OCI-LY1 (cell line): ENCODE data around the gene GNG3.

Source experiments
- H2AFZ ChIP-seq: fragments of 200-600 bp; sonication (generic), shearing (Covaris generic); 2 replicates; pipeline ENCODE4 v1.6.0; 2014; ENCODE audit warnings: antibody characterized with exemption, mild to moderate bottlenecking, low read length
- H3F3A ChIP-seq: fragments of 200-600 bp; sonication (generic), shearing (Covaris generic); 2 replicates; pipeline ENCODE4 v1.6.0; 2014; ENCODE audit warnings: mild to moderate bottlenecking, antibody characterized with exemption, low read length, moderate library complexity; ENCODE audit not compliant: insufficient read depth
- H3K27ac ChIP-seq: fragments of 200-600 bp; sonication (generic); 2 replicates; pipeline ENCODE4 v1.5.1; 2014; ENCODE audit warnings: low read length, mixed run types, mild to moderate bottlenecking, low read depth; ENCODE audit not compliant: poor library complexity, severe bottlenecking
- H3K27me3 ChIP-seq: fragments of 200-600 bp; sonication (generic); 2 replicates; pipeline ENCODE4 v1.6.0; 2014; ENCODE audit warnings: antibody characterized with exemption, mild to moderate bottlenecking, low read length, moderate library complexity; ENCODE audit not compliant: insufficient read depth
- H3K36me3 ChIP-seq: fragments of 200-600 bp; sonication (generic); 2 replicates; pipeline ENCODE4 v1.6.1; 2014; ENCODE audit warnings: mild to moderate bottlenecking, antibody characterized with exemption, low read length, moderate library complexity, mixed read lengths; ENCODE audit not compliant: insufficient read depth
- H3K4me1 ChIP-seq: fragments of 200-600 bp; sonication (generic); 2 replicates; pipeline ENCODE4 v1.5.1; 2014; ENCODE audit warnings: mild to moderate bottlenecking, low read length, moderate library complexity; ENCODE audit not compliant: insufficient read depth, severe bottlenecking
- H3K4me2 ChIP-seq: fragments of 200-600 bp; sonication (generic), shearing (Covaris generic); 2 replicates; pipeline ENCODE4 v1.6.1; 2014; ENCODE audit warnings: low read length
- H3K4me3 ChIP-seq: fragments of 200-600 bp; sonication (generic); 2 replicates; pipeline ENCODE4 v1.5.1; 2014; ENCODE audit warnings: low read length, low read depth, mild to moderate bottlenecking, mixed read lengths; ENCODE audit not compliant: poor library complexity, severe bottlenecking
- H3K79me2 ChIP-seq: fragments of 200-600 bp; shearing (Covaris generic); 2 replicates; pipeline ENCODE4 v1.6.1; 2016; ENCODE audit warnings: mixed run types, low read length, mixed read lengths; ENCODE audit not compliant: insufficient read depth
- H3K9ac ChIP-seq: fragments of 200-600 bp; sonication (generic), shearing (Covaris generic); 2 replicates; pipeline ENCODE4 v1.6.1; 2014; ENCODE audit warnings: mild to moderate bottlenecking, low read length, mixed read lengths
- H3K9me2 ChIP-seq: fragments of 200-600 bp; sonication (generic), shearing (Covaris generic); 2 replicates; pipeline ENCODE4 v1.6.1; 2014; ENCODE audit warnings: low read depth, mild to moderate bottlenecking, low read length, mixed read lengths
- H3K9me3 ChIP-seq: fragments of 200-600 bp; shearing (Covaris generic); 2 replicates; pipeline ENCODE4 v1.6.1; 2014; ENCODE audit warnings: low read length, mixed read lengths
- H4K20me1 ChIP-seq: fragments of 200-600 bp; sonication (generic), shearing (Covaris generic); 2 replicates; pipeline ENCODE4 v1.6.0; 2016; ENCODE audit warnings: mild to moderate bottlenecking, low read length; ENCODE audit not compliant: insufficient read depth
- EZH2 ChIP-seq: fragments of 200-600 bp; sonication (generic), shearing (Covaris generic); IDR thresholded peaks from 2 replicates; pipeline ENCODE4 v1.8.0; 2017; ENCODE audit warnings: borderline replicate concordance, mixed run types, mild to moderate bottlenecking, antibody characterized with exemption, low read length, moderate library complexity, mixed read lengths
- TF ChIP-seq, protein P1 (sequence below): fragments of 200-600 bp; sonication (generic), shearing (Covaris generic); IDR thresholded peaks from 2 replicates; pipeline ENCODE4 v1.5.1; 2017; ENCODE audit warnings: mild to moderate bottlenecking, antibody characterized with exemption, low read length, moderate library complexity, mixed read lengths

Gene GNG3

DNA sequence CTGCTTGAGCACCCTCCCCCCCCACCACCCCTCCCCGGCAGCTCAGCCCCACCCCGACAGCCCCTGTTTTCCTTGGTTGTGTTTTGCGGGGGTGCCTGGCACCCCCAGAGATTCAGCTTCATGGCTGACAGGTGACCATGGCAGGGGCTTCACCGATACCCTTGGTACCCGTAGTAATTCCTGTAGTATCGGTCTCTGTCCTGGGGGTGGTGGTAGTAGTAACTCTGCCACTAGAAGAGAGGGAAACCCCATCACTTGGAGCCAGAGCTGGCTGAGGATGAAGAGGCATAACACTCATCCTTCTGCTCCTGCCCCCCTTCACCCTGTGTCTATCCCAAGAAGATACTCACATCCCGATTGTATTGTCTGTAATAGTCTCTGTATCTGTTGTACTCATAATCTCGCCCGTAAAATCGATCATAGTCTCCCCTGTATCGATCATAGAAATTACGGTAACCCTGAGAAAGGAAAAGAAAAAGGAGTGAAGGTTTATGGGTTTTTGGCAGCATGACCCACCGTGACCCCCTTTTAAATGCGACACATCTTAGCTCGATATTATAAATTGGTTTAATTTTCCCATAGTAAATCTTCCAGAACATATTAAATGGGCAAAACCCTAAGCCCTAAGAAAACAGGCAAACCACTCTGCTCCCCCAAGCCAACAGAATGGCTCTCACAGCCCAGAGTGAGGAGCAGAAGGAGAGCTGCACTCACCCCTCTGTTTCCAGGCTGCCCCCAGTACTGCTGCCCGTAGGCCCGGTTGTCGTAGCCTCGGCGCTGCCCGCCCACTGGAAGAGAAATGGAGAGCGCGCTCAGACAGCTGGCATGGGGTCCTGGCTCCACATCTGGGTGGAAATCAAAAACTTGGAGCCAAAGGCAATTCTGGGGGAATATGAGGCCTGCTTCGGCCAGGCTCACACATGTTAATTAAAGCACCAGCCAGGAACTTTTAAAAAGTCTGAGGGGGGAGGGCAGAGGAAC lies 8.0 kb downstream of the GNG3 start:
- no peaks in the 10 kb centered on the region for H3K9me2 ChIP-seq
- H3K36me3 ChIP-seq = peaks cover 94% of the 10 kb centered on the region
- H3K4me2 ChIP-seq = no peak overlapping the region
- no peak for TF ChIP-seq EZH2
- TF ChIP-seq, protein P1, sequence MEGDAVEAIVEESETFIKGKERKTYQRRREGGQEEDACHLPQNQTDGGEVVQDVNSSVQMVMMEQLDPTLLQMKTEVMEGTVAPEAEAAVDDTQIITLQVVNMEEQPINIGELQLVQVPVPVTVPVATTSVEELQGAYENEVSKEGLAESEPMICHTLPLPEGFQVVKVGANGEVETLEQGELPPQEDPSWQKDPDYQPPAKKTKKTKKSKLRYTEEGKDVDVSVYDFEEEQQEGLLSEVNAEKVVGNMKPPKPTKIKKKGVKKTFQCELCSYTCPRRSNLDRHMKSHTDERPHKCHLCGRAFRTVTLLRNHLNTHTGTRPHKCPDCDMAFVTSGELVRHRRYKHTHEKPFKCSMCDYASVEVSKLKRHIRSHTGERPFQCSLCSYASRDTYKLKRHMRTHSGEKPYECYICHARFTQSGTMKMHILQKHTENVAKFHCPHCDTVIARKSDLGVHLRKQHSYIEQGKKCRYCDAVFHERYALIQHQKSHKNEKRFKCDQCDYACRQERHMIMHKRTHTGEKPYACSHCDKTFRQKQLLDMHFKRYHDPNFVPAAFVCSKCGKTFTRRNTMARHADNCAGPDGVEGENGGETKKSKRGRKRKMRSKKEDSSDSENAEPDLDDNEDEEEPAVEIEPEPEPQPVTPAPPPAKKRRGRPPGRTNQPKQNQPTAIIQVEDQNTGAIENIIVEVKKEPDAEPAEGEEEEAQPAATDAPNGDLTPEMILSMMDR = no peak
- peaks cover 12% of the 10 kb centered on the region; the same call in 1 of the 2 replicates for H3F3A ChIP-seq
- H3K79me2 ChIP-seq = no peaks in the 10 kb centered on the region
- H3K27ac ChIP-seq = no peak overlapping the region
- H3K9ac ChIP-seq = no peak overlapping the region
- peaks cover 5% of the 10 kb centered on the region for H3K4me1 ChIP-seq
- no peak overlapping the region for H3K4me3 ChIP-seq
- H3K27me3 ChIP-seq = no peaks in the 10 kb centered on the region
- no peak overlapping the region for H2AFZ ChIP-seq
- H3K9me3 ChIP-seq = no peaks in the 10 kb centered on the region
- no peaks in the 10 kb centered on the region for H4K20me1 ChIP-seq

- H4K20me1 ChIP-seq = no peaks in the 10 kb centered on the region
These were observed 8.7 kb downstream of the GNG3 start for GRCh38 chr11:62716206-62716605.

GRCh38 chr11:62716816-62717215 lies 9.3 kb downstream of the GNG3 start:
- H3K9me2 ChIP-seq = no peaks in the 10 kb centered on the region

More at GRCh38 chr11:62716206-62716605, 8.7 kb downstream of the GNG3 start:
- Histone ChIP-seq H3K4me3 (no peak overlapping the region), H3K79me2 (no peaks in the 10 kb centered on the region), H3K27ac (no peak overlapping the region), H3K9ac (no peak overlapping the region), H3F3A (0 out of 2 replicates have a peak, but pooled peaks cover 12% of the 10 kb centered on the region), H3K27me3 (no peaks in the 10 kb centered on the region), H3K9me2 (no peaks in the 10 kb centered on the region), H3K36me3 (peaks cover 95% of the 10 kb centered on the region), H2AFZ (no peak overlapping the region), H3K4me1 (peaks cover 4% of the 10 kb centered on the region), H3K9me3 (no peaks in the 10 kb centered on the region), H3K4me2 (no peak overlapping the region)
- TF ChIP-seq EZH2 = no peak
- TF ChIP-seq, protein P1 = no peak

More at GRCh38 chr11:62716816-62717215, 9.3 kb downstream of the GNG3 start:
- Histone ChIP-seq H3K4me3 (no peak overlapping the region), H4K20me1 (no peaks in the 10 kb centered on the region), H3F3A (0 out of 2 replicates have a peak, but pooled peaks cover 12% of the 10 kb centered on the region), H3K9me3 (no peaks in the 10 kb centered on the region), H2AFZ (no peak overlapping the region), H3K4me2 (no peak overlapping the region), H3K4me1 (peaks cover 4% of the 10 kb centered on the region), H3K79me2 (no peaks in the 10 kb centered on the region), H3K9ac (no peak overlapping the region), H3K36me3 (peaks cover 95% of the 10 kb centered on the region), H3K27me3 (no peaks in the 10 kb centered on the region), H3K27ac (no peak overlapping the region)
- no peak for TF ChIP-seq EZH2
- TF ChIP-seq, protein P1 = no peak
